Body of pancreas (tissue), 4 donors: ENCODE measurements around the gene IDH2.

ENCODE experiments used
- POLR2A ChIP-seq, 3 donors: fragments of 450-650 bp; IDR thresholded peaks; one replicate each; pipeline ENCODE4 v1.6.1; 2016; ENCODE audit warnings: antibody characterized with exemption in 3 of 3, mild to moderate bottlenecking in 2 of 3
- TF ChIP-seq, protein P1 (sequence below), 7 experiments: fragments of 450-650 bp in 4 of 7; fragments of 200-600 bp in 3 of 7; sonication (generic) in 3 of 7; IDR thresholded peaks; one replicate each; pipeline ENCODE4 v1.5.1; 2016 to 2019; ENCODE audit warnings: antibody characterized with exemption in 7 of 7

DNA sequence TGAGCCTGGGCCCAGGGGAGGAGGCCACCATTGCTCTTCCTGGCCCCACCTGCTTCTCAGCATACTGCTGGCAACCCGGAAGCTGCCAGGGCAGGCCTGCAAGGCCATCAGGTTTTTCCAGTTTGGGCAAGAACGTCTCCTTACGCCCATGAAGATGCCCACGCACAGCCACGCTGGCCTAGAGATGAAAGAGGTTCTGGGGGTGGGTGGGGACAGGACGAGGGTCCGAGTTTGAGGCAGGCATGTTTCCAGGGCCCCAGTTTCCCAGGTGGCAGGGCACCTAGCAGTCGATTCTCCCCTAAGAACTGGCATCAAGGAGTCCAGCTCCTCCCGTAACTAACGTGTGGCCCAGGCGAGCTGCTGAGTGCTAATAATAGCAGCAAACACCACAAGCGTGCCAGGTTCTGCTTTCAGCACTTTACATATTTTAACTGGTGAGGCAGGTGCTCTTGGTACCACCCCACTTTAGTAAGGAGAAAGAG lies 55.3 kb downstream of the IDH2 start:
- TF ChIP-seq, protein P1, sequence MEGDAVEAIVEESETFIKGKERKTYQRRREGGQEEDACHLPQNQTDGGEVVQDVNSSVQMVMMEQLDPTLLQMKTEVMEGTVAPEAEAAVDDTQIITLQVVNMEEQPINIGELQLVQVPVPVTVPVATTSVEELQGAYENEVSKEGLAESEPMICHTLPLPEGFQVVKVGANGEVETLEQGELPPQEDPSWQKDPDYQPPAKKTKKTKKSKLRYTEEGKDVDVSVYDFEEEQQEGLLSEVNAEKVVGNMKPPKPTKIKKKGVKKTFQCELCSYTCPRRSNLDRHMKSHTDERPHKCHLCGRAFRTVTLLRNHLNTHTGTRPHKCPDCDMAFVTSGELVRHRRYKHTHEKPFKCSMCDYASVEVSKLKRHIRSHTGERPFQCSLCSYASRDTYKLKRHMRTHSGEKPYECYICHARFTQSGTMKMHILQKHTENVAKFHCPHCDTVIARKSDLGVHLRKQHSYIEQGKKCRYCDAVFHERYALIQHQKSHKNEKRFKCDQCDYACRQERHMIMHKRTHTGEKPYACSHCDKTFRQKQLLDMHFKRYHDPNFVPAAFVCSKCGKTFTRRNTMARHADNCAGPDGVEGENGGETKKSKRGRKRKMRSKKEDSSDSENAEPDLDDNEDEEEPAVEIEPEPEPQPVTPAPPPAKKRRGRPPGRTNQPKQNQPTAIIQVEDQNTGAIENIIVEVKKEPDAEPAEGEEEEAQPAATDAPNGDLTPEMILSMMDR (IDR thresholded peaks at IDR 0.05), result no peak
- TF ChIP-seq POLR2A (IDR thresholded peaks at IDR 0.05), result no peak
